NCI-H345 (cell line): ENCODE data around the gene RPS21.

ENCODE experiments used
- DNase-seq: peaks from one replicate; lab custom pipeline; 2025; lab: John Stamatoyannopoulos, UW

The RPS21 gene

DNA sequence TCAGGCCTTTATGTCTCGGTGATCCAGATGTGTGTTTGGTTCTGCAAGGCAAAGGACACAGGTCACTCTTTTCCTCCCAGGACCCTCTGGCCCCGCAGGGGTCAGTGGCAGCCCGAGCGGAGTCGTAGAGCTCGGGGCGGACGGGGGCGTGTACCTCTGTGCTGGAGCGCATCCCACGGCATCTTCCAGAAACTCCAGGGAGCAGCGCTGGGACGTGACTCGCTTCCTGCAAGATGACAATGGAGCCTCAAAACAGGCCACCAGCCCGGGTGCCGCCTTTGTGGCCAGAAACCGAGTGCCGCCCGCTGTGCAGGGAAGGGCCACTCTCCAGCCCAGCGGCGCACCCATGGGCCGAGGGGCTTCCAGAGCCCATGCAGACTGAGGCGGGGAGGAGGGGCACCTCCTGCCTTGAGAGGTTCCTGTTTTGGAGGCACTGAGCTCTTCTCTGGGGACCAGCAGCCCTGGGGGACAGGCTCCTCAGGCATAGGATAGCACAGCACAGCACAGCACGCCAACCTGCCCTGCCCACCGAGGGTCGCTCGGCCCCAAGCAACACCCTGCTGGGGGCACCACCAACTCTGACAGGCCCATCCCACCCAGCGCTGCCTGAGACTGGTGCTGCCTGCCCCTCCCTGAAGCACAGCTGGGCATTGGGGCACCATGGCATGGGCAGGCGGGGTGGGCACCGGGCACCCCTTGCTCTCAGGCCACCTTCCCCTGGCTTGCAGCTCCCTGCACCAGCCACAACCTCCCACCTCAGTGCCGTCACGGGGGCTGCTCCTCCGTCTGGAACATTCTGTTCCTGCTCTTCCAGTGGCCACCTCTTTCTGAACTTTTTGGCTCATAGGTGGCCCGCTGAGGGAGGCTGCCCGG is 9.7 kb downstream of the RPS21 start:
- DNase-seq, result no peak

DNA sequence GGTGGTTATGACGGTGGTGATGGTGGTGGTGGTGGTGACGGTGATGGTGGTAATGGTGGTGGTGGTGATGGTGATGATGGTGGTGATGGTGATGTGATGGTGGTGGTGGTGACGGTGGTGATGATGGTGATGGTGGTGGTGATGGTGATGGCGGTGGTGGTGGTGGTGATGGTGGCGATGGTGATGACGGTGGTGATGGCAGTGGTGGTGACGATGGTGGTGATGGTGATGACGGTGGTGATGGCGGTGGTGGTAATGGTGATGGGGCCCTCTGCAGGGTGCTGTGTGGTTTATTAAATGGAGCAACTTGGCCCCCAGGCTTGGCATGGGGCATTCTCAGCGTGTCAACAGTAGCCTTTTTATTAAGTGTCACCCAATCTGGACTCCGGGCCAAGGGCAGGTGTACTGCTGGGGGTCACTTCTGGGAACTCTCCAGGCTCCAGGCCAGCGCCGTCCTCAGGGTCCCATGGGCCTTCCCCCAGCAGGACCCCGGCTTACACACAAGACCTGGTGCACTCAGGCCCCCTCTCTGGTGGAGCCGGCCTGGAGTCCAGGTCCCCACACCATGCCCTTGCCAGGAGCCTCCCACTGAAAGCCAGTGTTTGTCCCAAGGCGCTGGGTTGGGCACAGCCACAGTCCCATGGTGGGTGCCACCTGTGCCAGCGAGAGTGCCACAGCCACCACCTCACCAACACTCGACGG is 11.4 kb downstream of the RPS21 start:
- DNase-seq, result no peak

GRCh38 chr20:62400021-62400420 is 13.1 kb downstream of the RPS21 start:
- peak; percentile 25 for DNase-seq

- DNase-seq, result no peak
Measured at GRCh38 chr20:62400541-62400940, 13.6 kb downstream of the RPS21 start.

DNA sequence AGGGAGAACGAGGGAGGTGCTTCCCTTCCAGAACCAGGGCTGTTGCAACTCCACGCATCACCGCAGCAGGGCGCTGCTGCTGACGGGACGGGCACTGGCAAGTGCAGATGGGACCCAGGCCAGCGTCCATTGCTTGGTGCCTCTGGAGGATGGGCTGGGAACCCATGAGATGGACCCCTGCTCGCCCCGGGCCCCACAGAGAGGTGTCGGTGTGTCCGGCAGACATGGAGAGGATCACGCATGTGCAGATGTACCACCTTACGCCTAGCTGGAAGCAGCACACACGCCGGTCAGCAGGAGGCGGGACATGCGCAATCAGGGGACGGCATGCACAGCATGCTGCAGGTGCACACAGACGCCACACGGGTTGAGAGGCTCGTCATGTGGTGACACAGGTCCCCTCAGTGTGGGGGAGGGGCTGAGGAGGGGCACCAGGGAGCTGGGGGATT is 14.5 kb downstream of the RPS21 start:
- DNase-seq, result no peak

GRCh38 chr20:62402456-62403150 is 15.7 kb downstream of the RPS21 start:
- DNase-seq, result no peak

DNA sequence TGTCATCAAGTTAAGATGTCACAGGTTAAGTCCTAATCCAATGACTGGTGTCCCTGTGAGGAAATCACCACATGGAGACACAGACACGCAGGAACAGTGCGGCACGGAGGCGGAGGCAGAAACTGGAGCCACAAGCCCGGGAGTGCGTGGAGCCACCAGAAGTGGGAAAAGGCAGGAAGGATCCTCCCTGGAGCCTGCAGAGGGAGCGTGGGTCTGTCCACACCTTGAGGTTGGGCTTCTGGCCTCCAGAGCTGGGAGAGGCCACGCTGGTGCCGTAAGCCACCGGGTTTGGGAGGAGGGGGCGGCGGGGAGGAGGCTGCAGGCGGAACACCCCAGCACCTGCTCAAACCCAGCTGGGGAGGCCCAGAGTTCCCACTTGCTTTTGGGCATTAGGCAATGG is 16.4 kb downstream of the RPS21 start:
- no peak for DNase-seq

- no peak for DNase-seq
Measured at GRCh38 chr20:62404112-62404665, 17.3 kb downstream of the RPS21 start.

GRCh38 chr20:62404761-62405107 is 17.8 kb downstream of the RPS21 start:
- DNase-seq, result no peak

DNA sequence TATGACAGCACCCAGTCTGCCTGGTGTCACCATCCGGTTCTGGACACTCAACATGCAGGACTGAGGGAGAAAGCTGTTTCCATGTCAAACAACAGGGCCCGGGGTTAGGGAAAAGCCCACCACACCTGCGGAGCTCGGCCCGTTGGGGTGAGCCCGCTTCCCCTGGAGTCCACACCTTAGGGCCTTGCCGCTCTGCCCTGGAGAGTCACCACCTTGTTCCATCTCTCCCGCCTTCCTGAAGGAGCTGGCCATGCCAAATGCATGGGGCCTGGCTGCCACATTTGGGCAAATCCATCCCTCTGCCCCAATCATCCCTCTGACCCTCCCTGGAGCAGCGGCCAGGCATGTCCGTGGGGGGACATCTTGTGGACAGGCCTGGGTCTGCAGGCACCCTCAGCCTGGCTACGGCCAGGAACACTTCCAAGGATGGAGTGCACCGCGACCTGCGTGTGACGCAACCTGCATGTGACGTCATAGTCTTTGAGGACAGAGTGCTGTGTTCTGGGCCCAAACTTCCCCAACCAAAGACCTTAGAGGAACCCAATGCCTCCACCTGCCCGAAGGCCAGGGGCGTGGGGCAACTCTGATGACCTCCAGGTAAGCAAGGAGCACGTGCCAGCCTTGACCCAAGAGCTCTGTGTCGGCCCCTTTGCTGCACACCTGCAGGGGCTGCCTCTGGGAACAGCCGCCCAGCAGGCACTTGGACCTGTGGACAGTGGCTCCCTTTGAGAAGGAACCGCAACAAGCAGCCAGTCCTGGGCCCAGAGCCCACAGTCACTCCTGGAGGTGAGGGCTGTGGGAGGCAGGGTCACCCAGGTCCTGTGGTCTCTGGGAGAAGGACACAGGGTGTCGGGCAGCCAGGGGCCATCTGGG is 18.4 kb downstream of the RPS21 start:
- no peak for DNase-seq

GRCh38 chr20:62405981-62406513 is 19.1 kb downstream of the RPS21 start:
- DNase-seq, result no peak

DNA sequence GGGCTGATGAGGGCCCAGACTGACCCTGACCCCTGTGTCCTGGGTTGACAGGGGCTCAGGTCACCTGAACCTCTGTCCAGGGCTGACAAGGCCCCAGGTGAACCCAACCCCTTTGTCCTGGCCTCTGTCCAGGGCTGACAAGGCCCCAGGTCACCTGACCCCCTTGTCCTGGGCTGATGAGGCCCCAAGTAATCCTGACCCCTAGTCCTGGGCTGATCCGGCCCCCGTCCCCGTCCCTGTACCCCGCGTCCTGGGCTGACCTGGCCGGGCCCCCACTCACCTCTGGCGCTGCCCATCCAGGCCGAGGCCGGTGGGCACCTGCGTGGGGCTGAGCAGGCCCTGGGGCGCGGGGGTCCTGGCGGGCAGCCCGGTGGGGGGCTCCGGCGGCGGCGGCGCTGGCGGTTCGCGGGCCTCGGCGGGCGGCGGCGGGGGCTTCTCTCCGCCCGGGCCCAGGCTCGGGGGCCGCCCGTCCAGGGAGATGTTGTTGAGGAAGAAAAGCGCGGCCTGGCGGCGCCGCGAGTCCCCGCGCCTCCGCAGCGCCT is 19.8 kb downstream of the RPS21 start:
- DNase-seq, result no peak

DNA sequence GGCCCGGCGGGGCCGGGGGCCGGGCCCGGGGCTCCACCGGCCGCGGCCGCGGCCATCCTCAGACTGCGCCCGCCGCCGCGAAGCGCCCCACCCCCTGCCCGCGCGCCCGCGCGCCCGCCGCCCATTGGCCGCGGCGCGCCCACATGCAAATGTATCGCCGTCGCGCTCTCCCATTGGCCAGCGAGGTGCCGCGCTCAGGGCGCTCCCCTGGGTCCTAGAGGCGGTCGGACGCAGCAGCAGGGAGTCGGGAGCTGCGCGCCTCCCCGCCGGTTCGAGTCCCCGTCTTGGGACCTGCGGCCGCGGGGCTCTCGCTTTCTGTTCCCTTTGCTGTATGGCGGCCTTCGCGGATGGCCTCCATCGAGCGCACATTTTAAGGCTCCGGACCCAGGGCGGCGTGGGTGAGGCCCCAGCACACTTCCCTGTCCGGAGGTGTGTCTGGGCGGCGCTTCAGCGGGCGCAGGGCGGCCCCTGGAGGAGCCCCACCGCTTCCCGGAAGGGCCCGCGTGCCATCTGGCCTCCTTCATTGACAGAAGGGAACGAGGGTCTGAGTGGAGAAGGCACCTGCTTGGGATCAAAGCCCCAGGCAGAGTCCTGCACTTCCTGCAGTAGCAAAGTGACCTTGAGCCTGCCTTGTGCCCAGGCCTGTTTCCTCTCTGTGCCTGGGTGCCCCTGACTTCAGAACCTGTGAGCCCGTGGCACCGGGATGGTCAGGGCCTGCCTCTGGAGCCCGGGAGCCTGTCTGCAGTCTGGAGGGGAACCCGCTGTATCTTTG is 20.5 kb downstream of the RPS21 start, which contains the start of gene CABLES2:
TSS of gene CABLES2 (minus strand) at position 65 of the 772 bp plus-strand sequence. CDS start at position 56, 9 bp downstream.
- DNase-seq, result peak; percentile 97

DNA sequence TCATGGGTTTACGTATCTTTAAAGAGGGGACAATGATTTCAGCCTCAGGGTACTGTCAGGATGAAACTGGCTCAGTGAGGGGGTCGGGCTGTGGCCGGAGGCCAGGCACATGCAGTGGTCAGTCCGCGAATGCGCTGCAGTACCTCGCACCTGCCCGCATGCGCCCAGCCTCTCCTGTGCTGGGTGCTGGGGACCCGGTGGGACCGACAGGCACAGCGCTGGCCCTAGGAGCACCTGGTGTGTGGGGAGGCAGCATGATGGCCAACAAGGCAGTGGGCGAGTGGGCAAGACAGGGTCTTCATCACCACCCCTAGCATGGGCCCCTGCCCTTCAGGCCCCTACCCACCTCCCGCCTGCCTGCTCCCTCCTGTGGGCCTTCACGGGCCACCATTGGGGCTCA is 21.2 kb downstream of the RPS21 start:
- no peak for DNase-seq

GRCh38 chr20:62408640-62409039 is 21.7 kb downstream of the RPS21 start:
- DNase-seq, result no peak

- no peak for DNase-seq
Measured at GRCh38 chr20:62409086-62409853, 22.4 kb downstream of the RPS21 start.

- DNase-seq, result peak; percentile 89
Measured at GRCh38 chr20:62409931-62410745, 23.2 kb downstream of the RPS21 start.

DNA sequence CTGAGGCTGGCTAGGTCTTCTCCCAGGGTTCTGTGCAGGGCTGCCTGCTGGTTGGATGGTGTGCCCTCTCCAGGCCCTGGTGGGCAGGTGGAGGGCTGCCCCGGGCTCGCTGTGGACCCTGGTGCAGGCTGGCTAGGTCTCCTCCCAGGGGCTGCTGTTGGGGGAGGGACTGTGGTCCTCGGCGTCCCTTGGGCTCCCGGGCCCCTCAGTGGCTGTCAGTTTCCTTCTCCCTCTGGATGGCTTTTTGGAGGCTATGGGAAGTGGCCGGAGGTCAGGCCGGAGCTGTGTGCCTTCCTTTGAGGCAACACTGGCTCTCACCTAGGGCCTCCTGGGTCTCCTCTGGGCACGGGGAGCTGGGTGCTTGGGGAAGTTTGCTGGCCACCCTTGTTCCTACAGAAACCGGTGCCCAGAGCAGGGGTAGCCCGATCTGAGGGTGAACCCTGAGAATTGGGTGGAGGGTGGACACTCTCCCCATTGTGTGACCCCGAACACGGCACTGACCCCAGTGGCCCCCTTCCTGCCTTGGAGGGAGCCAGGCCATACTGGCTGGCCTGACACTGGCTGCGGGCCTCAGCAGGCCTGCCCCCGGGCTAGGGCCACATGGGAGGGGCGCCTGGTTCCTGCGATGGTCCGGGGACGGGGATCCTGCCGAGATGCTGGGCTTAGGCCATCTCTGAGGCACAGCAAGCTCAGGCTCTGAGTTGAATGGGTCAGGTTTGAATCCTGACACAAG is 24.0 kb downstream of the RPS21 start:
- DNase-seq, result no peak
